ENCODE measurements around the gene SPG7.

Gene SPG7

GRCh38 chr16:89602952-89603590 is 94.9 kb downstream of the SPG7 start:
- no peak for DNase-seq

- DNase-seq = no peak
Observed at GRCh38 chr16:89604764-89605163, 96.6 kb downstream of the SPG7 start.

GRCh38 chr16:89605186-89605970 is 97.2 kb downstream of the SPG7 start:
- no peak for DNase-seq

GRCh38 chr16:89606006-89606405 is 97.8 kb downstream of the SPG7 start:
- no peak for DNase-seq

Measured in T1000 (cell line).